Glutamatergic neuron (in vitro differentiated cells): Measurements from ENCODE around the gene TMEM238. TPM values are rescaled to one million over a fixed set of nuclear protein-coding genes. Genes with fewer than 3 reads are reported as not detected.
"Not testable (repeated sequence)": the region's sequence is repeated elsewhere in the genome, so short reads cannot be mapped to it uniquely, and the experiment has no call there.

Source experiments
- DNase-seq: peaks from one replicate; pipeline ENCODE4 v3.0.0; 2022
- H3K27ac Mint-ChIP-seq: one replicate; pipeline ENCODE4 v1.8.0; 2020; ENCODE audit warnings: mild to moderate bottlenecking, mixed read lengths, inconsistent platforms; ENCODE audit not compliant: unreplicated experiment
- H3K27me3 Mint-ChIP-seq: one replicate; pipeline ENCODE4 v1.8.0; 2020; ENCODE audit warnings: mild to moderate bottlenecking, moderate library complexity, mixed read lengths, inconsistent platforms; ENCODE audit not compliant: unreplicated experiment
- H3K36me3 Mint-ChIP-seq: one replicate; pipeline ENCODE4 v1.8.0; 2020; ENCODE audit warnings: mild to moderate bottlenecking, mixed read lengths, inconsistent platforms; ENCODE audit not compliant: unreplicated experiment
- H3K4me1 Mint-ChIP-seq: one replicate; pipeline ENCODE4 v1.8.0; 2020; ENCODE audit warnings: mild to moderate bottlenecking, low read depth, mixed read lengths, inconsistent platforms; ENCODE audit not compliant: unreplicated experiment
- H3K4me3 Mint-ChIP-seq: one replicate; pipeline ENCODE4 v1.8.0; 2020; ENCODE audit warnings: mild to moderate bottlenecking, mixed read lengths, inconsistent platforms; ENCODE audit not compliant: unreplicated experiment
- H3K9me3 Mint-ChIP-seq: one replicate; pipeline ENCODE4 v1.8.0; 2020; ENCODE audit warnings: mild to moderate bottlenecking, moderate library complexity, mixed read lengths, inconsistent platforms; ENCODE audit not compliant: unreplicated experiment
- total RNA-seq: library from RNA; stranded (reverse); fragmentation: NEBNext Ultra II Directional; extraction: Animal tissue kit (Norgen Biotek cat#: 25700); gene quantifications from one replicate; pipeline ENCODE4 v1.2.1, GENCODE V29; 2021; ENCODE audit not compliant: unreplicated experiment
- TF ChIP-seq, protein P1 (sequence below): fragments of 200-600 bp; sonication (generic); IDR thresholded peaks from one replicate; pipeline ENCODE4 v1.5.0; 2021; ENCODE audit not compliant: partially characterized antibody, unreplicated experiment

TMEM238 gene
- total RNA-seq, 1 donor from 2014 or later, result 1.3 TPM

DNA sequence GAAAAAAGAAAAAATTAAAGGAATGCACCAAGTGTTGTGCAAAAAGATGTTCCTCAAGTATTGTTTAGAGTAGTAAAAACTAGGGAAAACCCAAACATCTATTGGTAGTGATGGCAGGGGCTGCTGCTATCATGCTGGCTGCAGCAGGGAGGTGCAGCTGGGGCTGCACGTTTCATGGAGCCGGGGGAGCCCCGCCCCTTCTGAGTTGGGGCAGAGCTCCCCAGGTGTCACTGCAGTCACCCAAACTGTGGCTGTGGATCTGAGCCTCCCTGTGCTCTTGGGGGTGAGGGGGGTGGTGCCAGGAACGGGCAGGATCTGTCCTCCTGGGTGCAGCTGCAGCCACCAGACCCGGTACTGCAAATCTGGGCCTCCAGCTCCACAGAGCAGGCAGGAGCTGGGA lies 35.0 kb upstream of the TMEM238 start:
- H3K27me3 Mint-ChIP-seq, result peaks cover 5% of the 10 kb centered on the region
- no peaks in the 10 kb centered on the region for H3K36me3 Mint-ChIP-seq
- H3K4me1 Mint-ChIP-seq, result peaks cover 4% of the 10 kb centered on the region
- no peak overlapping the region for H3K4me3 Mint-ChIP-seq
- H3K9me3 Mint-ChIP-seq, result no peaks in the 10 kb centered on the region
- TF ChIP-seq, protein P1, sequence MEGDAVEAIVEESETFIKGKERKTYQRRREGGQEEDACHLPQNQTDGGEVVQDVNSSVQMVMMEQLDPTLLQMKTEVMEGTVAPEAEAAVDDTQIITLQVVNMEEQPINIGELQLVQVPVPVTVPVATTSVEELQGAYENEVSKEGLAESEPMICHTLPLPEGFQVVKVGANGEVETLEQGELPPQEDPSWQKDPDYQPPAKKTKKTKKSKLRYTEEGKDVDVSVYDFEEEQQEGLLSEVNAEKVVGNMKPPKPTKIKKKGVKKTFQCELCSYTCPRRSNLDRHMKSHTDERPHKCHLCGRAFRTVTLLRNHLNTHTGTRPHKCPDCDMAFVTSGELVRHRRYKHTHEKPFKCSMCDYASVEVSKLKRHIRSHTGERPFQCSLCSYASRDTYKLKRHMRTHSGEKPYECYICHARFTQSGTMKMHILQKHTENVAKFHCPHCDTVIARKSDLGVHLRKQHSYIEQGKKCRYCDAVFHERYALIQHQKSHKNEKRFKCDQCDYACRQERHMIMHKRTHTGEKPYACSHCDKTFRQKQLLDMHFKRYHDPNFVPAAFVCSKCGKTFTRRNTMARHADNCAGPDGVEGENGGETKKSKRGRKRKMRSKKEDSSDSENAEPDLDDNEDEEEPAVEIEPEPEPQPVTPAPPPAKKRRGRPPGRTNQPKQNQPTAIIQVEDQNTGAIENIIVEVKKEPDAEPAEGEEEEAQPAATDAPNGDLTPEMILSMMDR, result no peak
- H3K27ac Mint-ChIP-seq, result no peak overlapping the region
- DNase-seq, result no peak

DNA sequence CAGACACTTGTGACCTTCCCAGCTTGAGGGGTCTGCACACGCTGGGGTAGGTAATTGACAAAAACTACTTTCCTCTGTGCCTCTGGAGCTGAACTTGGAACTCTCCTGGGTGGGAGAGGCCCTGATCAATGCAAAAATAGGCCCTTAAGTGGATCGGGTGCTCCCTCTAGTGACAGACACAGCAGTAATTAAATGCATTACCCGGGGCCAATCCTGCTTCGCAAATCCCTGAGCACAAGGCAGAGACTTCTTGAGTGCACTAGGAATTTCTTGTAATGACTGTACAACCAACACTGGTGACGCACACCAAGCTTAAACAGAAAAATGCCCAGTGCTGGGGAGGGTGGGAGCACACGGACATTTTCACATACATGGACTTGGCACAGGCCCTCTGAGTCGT lies 34.1 kb upstream of the TMEM238 start:
- Mint-ChIP-seq H3K36me3 (no peaks in the 10 kb centered on the region), H3K9me3 (peaks cover 2% of the 10 kb centered on the region), H3K27me3 (peaks cover 7% of the 10 kb centered on the region), H3K27ac (no peak overlapping the region), H3K4me1 (peaks cover 4% of the 10 kb centered on the region), H3K4me3 (no peak overlapping the region)
- peak; percentile 60 for DNase-seq
- TF ChIP-seq, protein P1, result peak; percentile 58

DNA sequence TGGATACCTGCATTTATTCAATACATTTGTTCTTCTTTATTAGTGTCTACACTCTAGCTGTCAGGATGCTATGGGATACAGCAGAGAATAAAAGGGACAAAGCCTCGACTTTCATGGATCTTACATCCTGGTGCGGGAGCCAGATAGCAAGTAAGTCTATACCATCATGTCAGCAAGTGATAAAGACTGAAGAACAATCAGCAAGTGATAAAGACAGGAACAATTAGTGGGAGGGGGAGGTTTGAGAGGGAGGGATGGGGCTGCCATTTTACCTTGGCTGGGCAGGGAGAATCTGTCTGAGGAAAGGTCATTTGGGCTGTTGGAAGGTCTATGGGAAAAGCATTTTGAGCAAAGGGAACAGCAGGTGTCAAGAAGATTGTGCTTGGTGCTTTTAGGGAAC lies 26.1 kb upstream of the TMEM238 start:
- H3K27ac Mint-ChIP-seq, result no peak overlapping the region
- DNase-seq, result no peak
- H3K4me3 Mint-ChIP-seq, result no peak overlapping the region
- TF ChIP-seq, protein P1, result no peak
- H3K27me3 Mint-ChIP-seq, result peaks cover 24% of the 10 kb centered on the region
- peaks cover 26% of the 10 kb centered on the region for H3K9me3 Mint-ChIP-seq
- peaks cover 12% of the 10 kb centered on the region for H3K36me3 Mint-ChIP-seq
- peaks cover 13% of the 10 kb centered on the region for H3K4me1 Mint-ChIP-seq

DNA sequence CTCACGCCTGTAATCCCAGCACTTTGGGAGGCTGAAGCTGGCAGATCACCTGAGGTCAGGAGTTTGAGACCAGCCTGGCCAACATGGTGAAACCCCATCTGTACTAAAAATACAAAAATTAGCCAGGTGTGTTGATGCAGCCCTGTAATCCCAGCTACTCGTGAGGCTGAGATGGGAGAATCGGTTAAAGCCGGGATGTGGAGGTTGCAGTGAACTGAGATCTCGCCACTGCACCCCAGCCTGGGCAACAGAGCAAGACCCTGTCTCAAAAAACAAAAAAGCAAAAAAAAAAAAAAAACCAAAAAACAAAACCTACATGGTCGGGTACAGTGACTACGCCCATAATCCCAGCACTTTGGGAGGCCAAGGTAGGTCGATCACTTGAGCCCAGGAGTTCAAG lies 25.1 kb upstream of the TMEM238 start:
- H3K27me3 Mint-ChIP-seq, result peaks cover 24% of the 10 kb centered on the region
- H3K4me3 Mint-ChIP-seq, DNase-seq, H3K27ac Mint-ChIP-seq: not testable (repeated sequence)
- peaks cover 12% of the 10 kb centered on the region for H3K36me3 Mint-ChIP-seq
- peaks cover 13% of the 10 kb centered on the region for H3K4me1 Mint-ChIP-seq
- H3K9me3 Mint-ChIP-seq, result peaks cover 26% of the 10 kb centered on the region

DNA sequence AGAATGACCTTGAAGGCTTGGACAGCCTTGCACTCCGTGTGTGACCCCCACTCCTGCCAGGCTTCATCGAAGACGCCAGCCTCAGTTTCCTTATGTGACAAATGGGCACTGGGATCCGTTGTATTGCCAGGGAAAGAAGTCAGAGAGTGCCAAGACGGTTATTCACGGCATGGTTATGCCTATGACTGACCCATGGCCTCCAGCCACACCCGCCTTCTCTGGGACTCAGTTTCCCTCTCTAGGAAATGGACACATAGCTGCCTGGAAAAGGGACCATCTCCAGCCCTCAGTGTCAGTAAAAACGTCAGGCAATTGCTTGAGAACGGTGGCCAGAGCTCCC lies 24.4 kb upstream of the TMEM238 start:
- Mint-ChIP-seq H3K9me3 (peaks cover 24% of the 10 kb centered on the region), H3K36me3 (peaks cover 12% of the 10 kb centered on the region), H3K4me1 (peaks cover 13% of the 10 kb centered on the region), H3K27ac (peak overlapping the region; percentile 94), H3K27me3 (peaks cover 24% of the 10 kb centered on the region), H3K4me3 (peak overlapping the region; percentile 86)
- TF ChIP-seq, protein P1, result no peak
- DNase-seq, result no peak
